ENCODE results near the gene CLEC20A. TPM values are rescaled to one million over a fixed set of nuclear protein-coding genes. Genes with fewer than 3 reads are reported as not detected.
A peak's percentile ranks its signal among the peaks of the same experiment; 100 is the strongest.

CLEC20A gene
- total and polyA plus RNA-seq, 2 donors (not counting 1 experiment from before 2014, with no cell fraction given): not detected

DNA sequence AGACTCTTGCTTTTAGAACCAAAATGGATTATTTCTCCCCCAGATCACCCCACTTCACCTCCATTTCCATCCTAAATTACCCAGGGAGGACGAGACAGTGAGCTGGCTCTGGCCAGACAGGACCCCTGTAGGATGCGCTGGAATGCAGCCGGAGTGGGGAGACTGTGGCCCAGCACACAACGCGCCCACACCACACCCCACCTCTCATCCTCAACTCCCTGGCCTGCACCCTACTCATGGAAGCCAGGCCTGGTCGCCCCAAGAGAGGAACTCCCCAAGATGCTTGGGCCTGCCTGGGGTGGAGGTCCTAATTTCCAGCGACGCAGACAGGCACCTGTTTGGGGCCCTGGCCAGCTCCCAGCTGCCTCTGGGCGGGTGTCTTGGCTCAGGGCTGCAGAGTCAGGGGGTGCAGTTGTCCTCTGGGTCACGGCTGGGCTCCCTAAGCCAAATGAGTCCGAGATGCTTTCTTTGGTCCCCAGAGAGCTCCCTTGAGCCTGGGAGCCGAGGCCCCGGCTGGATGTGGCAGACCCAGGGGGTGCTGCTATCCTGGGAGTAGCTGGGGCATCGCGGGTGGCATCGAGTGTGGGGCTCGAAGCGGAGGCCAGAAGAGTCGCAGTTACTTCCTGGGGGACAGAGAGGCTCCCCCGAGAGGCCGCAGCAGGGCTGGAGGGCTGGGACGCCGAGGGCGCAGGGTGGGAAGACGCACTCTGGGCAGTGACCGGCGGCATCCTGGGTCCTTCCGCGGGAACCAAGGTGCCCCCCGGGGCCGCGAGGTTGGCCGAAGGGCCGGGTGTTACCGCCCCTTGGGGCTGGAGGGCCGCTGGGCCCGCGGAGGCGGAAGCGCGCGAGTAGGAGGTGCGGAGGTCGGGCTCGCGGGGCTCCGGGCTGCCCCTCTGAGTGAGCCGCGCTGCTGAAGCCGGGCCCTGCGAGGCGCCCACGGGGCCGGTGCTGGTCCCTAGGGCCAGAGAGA lies 10.4 kb downstream of the CLEC20A start:
- no peak overlapping the region for H3K4me2 ChIP-seq (ENCODE audit: extremely low read depth, insufficient read depth, low read length)
- no peaks in the 10 kb centered on the region for H3K79me2 ChIP-seq (ENCODE audit: control insufficient read depth, insufficient read depth, low read length)
- H3K9ac ChIP-seq (ENCODE audit: insufficient read depth, low read length): no peak overlapping the region
- H3K4me3 ChIP-seq (replicated peaks in 1 of 4; ENCODE audit: control extremely low read depth in 1 of 4, insufficient read depth in 1 of 4, low read depth in 3 of 4, low read length in 4 of 4): peak overlapping the region in 1 of 4 experiments; percentile 4
- DNase-seq (ENCODE audit: low read depth in 2 of 2): peak in 1 of 2 donors; percentile 9
- H3K4me1 ChIP-seq (ENCODE audit: control insufficient read depth, extremely low read depth, insufficient read depth, low read length): peaks cover 5% of the 10 kb centered on the region
- TF ChIP-seq CTCF (conservative IDR thresholded peaks at IDR 0.05 in 1 of 2, IDR thresholded peaks at IDR 0.05 in 1 of 2; ENCODE audit: low read depth in 1 of 2, low read length in 2 of 2): no peak
- TF ChIP-seq EZH2 (IDR thresholded peaks at IDR 0.05; ENCODE audit: low read length, missing control alignments): no peak
- H4K20me1 ChIP-seq (ENCODE audit: control insufficient read depth, extremely low read depth, insufficient read depth, low read length): no peaks in the 10 kb centered on the region
- no peak overlapping the region for H3K27ac ChIP-seq (ENCODE audit: insufficient read depth, low read length)
- H3K9me3 ChIP-seq (ENCODE audit: control insufficient read depth, insufficient read depth, low read depth, low read length): no peaks in the 10 kb centered on the region
- H3K27me3 ChIP-seq (ENCODE audit: control insufficient read depth, insufficient read depth, low read length): no peaks in the 10 kb centered on the region
- no peaks in the 10 kb centered on the region for H3K36me3 ChIP-seq (ENCODE audit: control insufficient read depth, insufficient read depth, low read length)
- H2AFZ ChIP-seq (ENCODE audit: low read length): no peak overlapping the region

DNA sequence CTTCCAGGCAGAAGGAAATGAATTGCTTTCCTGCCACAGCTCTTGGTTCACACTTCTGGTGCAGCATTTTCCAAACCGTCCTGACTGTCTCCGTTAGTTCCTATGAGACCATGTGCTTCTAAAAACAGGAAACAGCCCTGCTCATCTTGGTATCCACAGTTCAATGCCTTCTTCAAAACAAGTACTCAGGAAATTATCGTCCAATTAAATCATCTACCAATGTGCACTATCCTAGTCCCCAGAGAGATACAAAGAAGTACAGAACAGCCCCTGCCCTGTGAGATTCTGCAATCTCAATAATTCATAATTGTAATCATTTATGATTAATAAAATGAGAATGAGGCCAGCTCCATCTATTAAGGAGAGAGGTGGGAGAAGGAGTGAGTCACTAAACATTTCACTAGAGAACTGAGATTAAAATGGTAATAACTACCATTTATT lies 11.2 kb downstream of the CLEC20A start:
- H3K4me2 ChIP-seq (ENCODE audit: extremely low read depth, insufficient read depth, low read length): no peak overlapping the region
- H3K4me1 ChIP-seq (ENCODE audit: control insufficient read depth, extremely low read depth, insufficient read depth, low read length): peaks cover 5% of the 10 kb centered on the region
- no peaks in the 10 kb centered on the region for H3K9me3 ChIP-seq (ENCODE audit: control insufficient read depth, insufficient read depth, low read depth, low read length)
- no peak overlapping the region for H2AFZ ChIP-seq (ENCODE audit: low read length)
- no peaks in the 10 kb centered on the region for H3K79me2 ChIP-seq (ENCODE audit: control insufficient read depth, insufficient read depth, low read length)
- no peak overlapping the region for H3K27ac ChIP-seq (ENCODE audit: insufficient read depth, low read length)
- no peak overlapping the region for H3K9ac ChIP-seq (ENCODE audit: insufficient read depth, low read length)
- H3K4me3 ChIP-seq (replicated peaks in 1 of 4; ENCODE audit: control extremely low read depth in 1 of 4, insufficient read depth in 1 of 4, low read depth in 3 of 4, low read length in 4 of 4): no peak overlapping the region
- no peak for TF ChIP-seq CTCF (conservative IDR thresholded peaks at IDR 0.05 in 1 of 2, IDR thresholded peaks at IDR 0.05 in 1 of 2; ENCODE audit: low read depth in 1 of 2, low read length in 2 of 2)
- TF ChIP-seq EZH2 (IDR thresholded peaks at IDR 0.05; ENCODE audit: low read length, missing control alignments): no peak
- H3K36me3 ChIP-seq (ENCODE audit: control insufficient read depth, insufficient read depth, low read length): no peaks in the 10 kb centered on the region
- no peaks in the 10 kb centered on the region for H3K27me3 ChIP-seq (ENCODE audit: control insufficient read depth, insufficient read depth, low read length)
- peak in 1 of 2 donors; percentile 3 for DNase-seq (ENCODE audit: low read depth in 2 of 2)
- H4K20me1 ChIP-seq (ENCODE audit: control insufficient read depth, extremely low read depth, insufficient read depth, low read length): no peaks in the 10 kb centered on the region

DNA sequence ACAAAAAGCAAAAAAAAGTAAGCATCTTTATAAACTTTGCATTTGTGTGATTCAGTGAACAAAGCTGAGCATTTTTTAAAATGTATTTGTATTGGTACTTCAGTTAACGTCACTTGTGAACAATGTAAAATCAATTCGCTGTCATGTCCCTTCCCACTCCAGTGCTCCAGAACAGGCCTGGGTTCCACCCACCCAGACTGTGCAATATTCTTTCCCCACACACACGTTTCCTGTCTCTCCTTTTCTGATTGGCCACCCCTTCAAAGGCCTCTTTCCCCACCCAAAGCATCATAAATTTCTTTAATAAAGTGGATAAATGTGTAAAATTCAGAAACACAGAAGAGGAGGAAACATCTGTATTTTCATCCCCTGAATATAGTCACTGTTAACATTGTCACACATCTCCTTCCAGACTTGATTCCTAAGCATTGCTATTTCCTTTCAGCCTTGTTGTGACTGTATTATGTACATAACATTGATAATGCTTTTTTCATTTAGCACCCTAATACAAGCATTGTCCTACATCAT lies 12.0 kb downstream of the CLEC20A start:
- H3K9me3 ChIP-seq (ENCODE audit: control insufficient read depth, insufficient read depth, low read depth, low read length): no peaks in the 10 kb centered on the region
- H3K27me3 ChIP-seq (ENCODE audit: control insufficient read depth, insufficient read depth, low read length): no peaks in the 10 kb centered on the region
- H2AFZ ChIP-seq (ENCODE audit: low read length): no peak overlapping the region
- no peak for TF ChIP-seq CTCF (conservative IDR thresholded peaks at IDR 0.05 in 1 of 2, IDR thresholded peaks at IDR 0.05 in 1 of 2; ENCODE audit: low read depth in 1 of 2, low read length in 2 of 2)
- no peak for TF ChIP-seq EZH2 (IDR thresholded peaks at IDR 0.05; ENCODE audit: low read length, missing control alignments)
- no peak overlapping the region for H3K4me3 ChIP-seq (replicated peaks in 1 of 4; ENCODE audit: control extremely low read depth in 1 of 4, insufficient read depth in 1 of 4, low read depth in 3 of 4, low read length in 4 of 4)
- peaks cover 5% of the 10 kb centered on the region for H3K4me1 ChIP-seq (ENCODE audit: control insufficient read depth, extremely low read depth, insufficient read depth, low read length)
- H3K79me2 ChIP-seq (ENCODE audit: control insufficient read depth, insufficient read depth, low read length): no peaks in the 10 kb centered on the region
- no peak overlapping the region for H3K27ac ChIP-seq (ENCODE audit: insufficient read depth, low read length)
- H3K36me3 ChIP-seq (ENCODE audit: control insufficient read depth, insufficient read depth, low read length): no peaks in the 10 kb centered on the region
- no peak for DNase-seq (ENCODE audit: low read depth in 2 of 2)
- no peaks in the 10 kb centered on the region for H4K20me1 ChIP-seq (ENCODE audit: control insufficient read depth, extremely low read depth, insufficient read depth, low read length)
- H3K9ac ChIP-seq (ENCODE audit: insufficient read depth, low read length): no peak overlapping the region
- H3K4me2 ChIP-seq (ENCODE audit: extremely low read depth, insufficient read depth, low read length): no peak overlapping the region

Data from fibroblast of lung (primary cell).